Retinal pigment epithelial cell (primary cell): ENCODE results near the gene RAB6A.
"Not testable (repeated sequence)": the region's sequence is repeated elsewhere in the genome, so short reads cannot be mapped to it uniquely, and the experiment has no call there.

Source experiments
- DNase-seq: peaks from one replicate; pipeline ENCODE4 v3.0.0-alpha.2; 2010; ENCODE audit warnings: low read depth
- H3K4me3 ChIP-seq: 2 replicates; pipeline ENCODE4 v1.5.1; 2011; ENCODE audit warnings: mild to moderate bottlenecking, low read length, control low read depth, moderate library complexity
- TF ChIP-seq, protein P1 (sequence below): conservative IDR thresholded peaks from 2 replicates; pipeline ENCODE4 v1.5.1; 2011; ENCODE audit warnings: low read depth, low read length, control low read depth, inconsistent platforms

Gene RAB6A

DNA sequence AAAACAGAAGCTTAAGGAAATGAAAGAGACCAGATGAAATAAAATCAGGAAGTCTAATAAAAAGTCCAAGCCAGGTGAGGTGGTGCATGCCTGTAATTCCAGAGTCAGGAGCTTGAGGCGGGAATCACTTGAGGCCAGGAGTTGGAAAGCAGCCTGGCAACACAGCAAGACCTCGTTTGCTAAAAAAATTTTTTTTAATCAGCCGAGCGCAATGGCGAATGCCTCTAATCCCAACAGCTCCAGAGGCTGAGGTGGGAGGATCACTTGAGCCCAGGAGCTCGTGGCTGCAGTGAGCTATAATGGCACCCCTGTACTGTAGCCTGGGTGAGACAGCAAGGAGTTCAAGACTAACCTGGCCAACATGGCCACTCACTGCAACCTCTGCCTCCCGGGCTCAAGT lies 8.0 kb downstream of the RAB6A start:
- TF ChIP-seq, protein P1, sequence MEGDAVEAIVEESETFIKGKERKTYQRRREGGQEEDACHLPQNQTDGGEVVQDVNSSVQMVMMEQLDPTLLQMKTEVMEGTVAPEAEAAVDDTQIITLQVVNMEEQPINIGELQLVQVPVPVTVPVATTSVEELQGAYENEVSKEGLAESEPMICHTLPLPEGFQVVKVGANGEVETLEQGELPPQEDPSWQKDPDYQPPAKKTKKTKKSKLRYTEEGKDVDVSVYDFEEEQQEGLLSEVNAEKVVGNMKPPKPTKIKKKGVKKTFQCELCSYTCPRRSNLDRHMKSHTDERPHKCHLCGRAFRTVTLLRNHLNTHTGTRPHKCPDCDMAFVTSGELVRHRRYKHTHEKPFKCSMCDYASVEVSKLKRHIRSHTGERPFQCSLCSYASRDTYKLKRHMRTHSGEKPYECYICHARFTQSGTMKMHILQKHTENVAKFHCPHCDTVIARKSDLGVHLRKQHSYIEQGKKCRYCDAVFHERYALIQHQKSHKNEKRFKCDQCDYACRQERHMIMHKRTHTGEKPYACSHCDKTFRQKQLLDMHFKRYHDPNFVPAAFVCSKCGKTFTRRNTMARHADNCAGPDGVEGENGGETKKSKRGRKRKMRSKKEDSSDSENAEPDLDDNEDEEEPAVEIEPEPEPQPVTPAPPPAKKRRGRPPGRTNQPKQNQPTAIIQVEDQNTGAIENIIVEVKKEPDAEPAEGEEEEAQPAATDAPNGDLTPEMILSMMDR, result no peak
- no peak for DNase-seq
- no peak overlapping the region for H3K4me3 ChIP-seq

DNA sequence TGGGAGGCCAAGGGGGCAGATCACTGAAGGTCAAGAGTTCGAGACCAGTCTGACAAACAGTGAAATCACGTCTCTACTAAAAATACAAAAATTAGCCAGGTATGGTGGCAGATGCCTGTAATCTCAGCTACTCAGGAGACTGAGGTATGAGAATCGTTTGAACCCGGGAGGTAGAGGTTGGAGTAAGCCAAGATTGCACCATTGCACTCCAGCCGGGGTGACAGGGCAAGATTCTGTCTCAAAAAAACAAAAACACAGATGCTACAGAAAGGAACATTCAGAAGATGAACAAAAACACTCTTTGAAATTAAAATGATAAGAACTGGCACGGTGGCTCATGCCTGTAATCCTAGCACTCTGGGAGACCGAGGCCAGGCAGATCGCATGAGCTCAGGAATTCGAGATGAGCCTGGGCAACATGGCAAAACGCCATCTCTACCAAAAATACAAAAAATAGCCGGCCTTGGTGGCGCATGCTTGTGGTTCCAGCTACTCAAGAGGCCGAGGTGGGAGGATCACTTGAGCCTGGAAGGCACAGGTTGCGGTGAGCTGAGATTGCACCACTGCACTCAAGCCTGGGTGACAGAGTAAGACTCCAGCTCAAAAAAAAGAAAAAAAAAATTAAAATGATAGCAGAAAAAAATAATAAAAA lies 8.5 kb downstream of the RAB6A start:
- TF ChIP-seq, protein P1, result no peak
- H3K4me3 ChIP-seq, result no peak overlapping the region
- no peak for DNase-seq

DNA sequence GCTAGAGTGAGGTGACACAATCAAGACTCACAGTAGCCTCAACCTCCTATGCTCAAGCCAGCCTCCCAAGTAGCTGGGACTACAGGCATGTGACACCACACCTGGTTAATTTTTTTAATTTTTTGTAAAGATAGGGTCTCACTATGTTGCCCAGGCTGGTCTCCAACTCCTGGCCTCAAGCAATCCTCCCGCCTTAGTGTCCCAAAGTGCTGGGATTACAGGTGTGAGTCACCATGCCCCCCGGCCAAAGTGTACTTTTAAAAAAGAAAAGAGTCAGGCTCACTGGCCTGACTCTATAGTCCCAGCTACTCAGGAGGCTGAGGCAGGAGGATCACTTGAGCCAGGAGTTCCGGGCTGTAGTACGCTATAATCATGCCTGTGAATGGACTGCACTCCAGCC lies 10.0 kb downstream of the RAB6A start:
- not testable (repeated sequence) for DNase-seq, H3K4me3 ChIP-seq

DNA sequence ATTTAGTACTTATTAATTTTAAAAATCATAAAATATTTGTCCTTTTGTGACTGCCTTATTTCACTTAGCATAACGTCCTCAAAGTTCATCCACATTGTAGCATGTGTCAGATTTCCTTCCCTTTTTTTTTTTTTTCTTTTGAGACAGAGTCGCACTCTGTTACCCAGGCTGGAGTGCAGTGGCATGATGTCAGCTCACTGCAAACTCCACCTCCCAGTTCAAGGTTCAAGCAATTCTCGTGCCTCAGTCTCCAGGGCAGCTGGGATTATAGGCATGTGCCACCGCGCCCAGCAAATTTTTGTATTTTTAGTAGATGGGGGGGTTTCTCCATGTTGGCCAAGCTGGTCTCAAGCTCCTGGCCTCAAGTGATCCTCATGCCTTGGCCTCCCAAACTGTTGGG lies 10.6 kb downstream of the RAB6A start:
- DNase-seq, result no peak
- no peak overlapping the region for H3K4me3 ChIP-seq
- TF ChIP-seq, protein P1, result no peak

DNA sequence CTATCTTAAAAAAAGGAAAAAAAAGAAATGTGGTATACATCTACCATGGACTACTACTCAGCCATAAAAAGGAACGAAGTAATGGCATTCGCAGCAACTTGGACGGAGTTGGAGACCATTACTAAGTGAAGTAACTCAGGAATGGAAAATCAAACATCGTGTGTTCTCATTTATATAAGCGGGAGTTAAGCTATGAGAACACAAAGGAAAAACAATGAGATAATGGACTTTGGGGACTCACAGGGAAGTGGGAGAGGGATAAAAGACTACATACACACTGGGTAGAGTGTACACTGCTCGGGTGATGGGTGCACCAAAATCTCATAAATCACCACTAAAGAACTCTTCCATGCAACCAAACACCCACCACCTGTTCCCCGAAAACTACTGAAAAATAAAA lies 11.8 kb downstream of the RAB6A start:
- H3K4me3 ChIP-seq, result no peak overlapping the region
- DNase-seq, result no peak
- TF ChIP-seq, protein P1, result no peak

DNA sequence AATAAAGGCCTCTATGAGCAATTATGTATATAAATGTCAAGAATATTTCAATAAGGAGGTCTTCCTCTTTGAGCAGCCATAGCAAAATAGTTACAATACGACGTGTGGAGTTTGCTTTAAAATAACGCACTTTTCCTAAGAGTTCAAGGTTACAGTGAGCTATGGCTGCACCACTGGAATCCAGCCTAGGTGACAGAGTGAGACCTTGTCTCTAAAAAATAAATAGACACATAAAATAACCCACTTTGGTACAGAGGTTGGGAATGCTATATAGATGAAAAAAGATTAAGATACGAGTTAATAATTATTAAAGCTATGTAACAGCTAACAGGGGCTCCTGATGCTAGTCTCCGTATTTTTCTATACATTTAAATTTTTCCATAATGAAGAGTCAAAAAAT lies 12.6 kb downstream of the RAB6A start:
- TF ChIP-seq, protein P1, result no peak
- DNase-seq, result no peak
- H3K4me3 ChIP-seq, result no peak overlapping the region

DNA sequence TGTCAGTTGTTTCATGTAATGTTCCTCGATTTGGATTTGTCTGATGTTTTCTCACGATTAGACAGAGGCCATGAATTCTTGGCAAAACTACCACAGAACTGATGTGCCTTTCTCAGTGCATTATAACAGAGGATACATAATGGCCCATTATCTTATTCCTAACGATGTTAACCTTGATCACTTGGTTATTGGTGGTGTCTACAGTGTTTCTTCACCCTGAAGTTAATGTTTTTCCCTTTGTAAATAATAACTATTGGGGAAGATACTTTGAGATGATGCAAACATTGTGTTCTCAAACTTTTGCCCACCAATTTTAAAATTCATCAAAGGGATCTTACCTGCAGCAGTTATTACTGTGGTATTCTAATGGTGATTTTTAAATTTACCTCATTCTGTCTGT lies 13.1 kb downstream of the RAB6A start:
- TF ChIP-seq, protein P1, result no peak
- no peak overlapping the region for H3K4me3 ChIP-seq
- no peak for DNase-seq
